ENCODE data around the gene FNIP1.

DNA sequence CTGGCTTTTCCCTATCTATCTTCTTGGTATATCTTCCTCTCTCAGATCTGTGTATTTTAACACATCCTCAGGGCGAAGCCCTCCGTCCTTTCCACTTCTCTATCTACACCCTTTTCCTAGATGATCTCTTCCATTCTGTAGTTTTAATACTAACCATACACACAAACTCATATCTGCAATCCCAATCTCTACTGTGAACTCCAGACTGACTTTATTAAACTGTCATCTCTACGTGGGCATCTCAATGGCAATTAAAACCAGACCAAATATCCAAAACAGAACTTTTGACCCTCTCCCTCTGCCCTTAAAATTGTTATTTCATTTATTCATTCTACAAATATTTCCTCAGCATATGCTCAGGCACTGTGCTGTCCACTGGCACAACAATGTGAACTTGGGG is 7.1 kb downstream of the FNIP1 start:
- no peak for TF ChIP-seq POLR2AphosphoS5 (IDR thresholded peaks at IDR 0.05)
- no peak for TF ChIP-seq CTCF (IDR thresholded peaks at IDR 0.05)
- no peak for TF ChIP-seq EP300 (IDR thresholded peaks at IDR 0.05)
- no peak for TF ChIP-seq POLR2A (IDR thresholded peaks at IDR 0.05)

Measured in stomach (tissue), 4 donors.